SH-SY5Y (cell line): ENCODE data around the gene ZCCHC13.

Experiments
- GATA2 ChIP-seq: IDR thresholded peaks from 2 replicates; pipeline ENCODE4 v1.6.1; 2011; ENCODE audit warnings: mild to moderate bottlenecking, low read depth, low read length
- GATA3 ChIP-seq: IDR thresholded peaks from 2 replicates; pipeline ENCODE4 v1.6.1; 2011; ENCODE audit warnings: low read depth, mild to moderate bottlenecking, low read length, moderate library complexity

- TF ChIP-seq GATA3 (no peak), GATA2 (no peak)
These were observed 26.1 kb upstream of the ZCCHC13 start for GRCh38 chrX:74277846-74278245.
